ENCODE measurements around the gene ANKS1B. TPM values are rescaled to one million over a fixed set of nuclear protein-coding genes. Genes with fewer than 3 reads are reported as not detected.

Gene ANKS1B
- total RNA-seq, 1 donor from 2014 or later: 0.46 TPM

GRCh38 chr12:99383258-99383657 is 601.5 kb downstream of the ANKS1B start:
- DNase-seq (ENCODE audit: low read depth): no peak
- no peak overlapping the region for H3K4me3 ChIP-seq (ENCODE audit: low read depth, low read length)
- TF ChIP-seq CTCF (conservative IDR thresholded peaks at IDR 0.05; ENCODE audit: low read depth, low read length): no peak

- DNase-seq (ENCODE audit: low read depth): no peak
- no peak for TF ChIP-seq CTCF (conservative IDR thresholded peaks at IDR 0.05; ENCODE audit: low read depth, low read length)
These were observed 602.7 kb downstream of the ANKS1B start for GRCh38 chr12:99381992-99382391.

GRCh38 chr12:99380701-99381100 is 604.0 kb downstream of the ANKS1B start:
- DNase-seq (ENCODE audit: low read depth): no peak
- TF ChIP-seq CTCF (conservative IDR thresholded peaks at IDR 0.05; ENCODE audit: low read depth, low read length): no peak
- H3K4me3 ChIP-seq (ENCODE audit: low read depth, low read length): no peak overlapping the region

More at GRCh38 chr12:99381992-99382391, 602.7 kb downstream of the ANKS1B start:
- no peak overlapping the region for H3K4me3 ChIP-seq (ENCODE audit: low read depth, low read length)

GRCh38 chr12:99374023-99374422 is 610.7 kb downstream of the ANKS1B start:
- TF ChIP-seq CTCF (conservative IDR thresholded peaks at IDR 0.05; ENCODE audit: low read depth, low read length): no peak
- H3K4me3 ChIP-seq (ENCODE audit: low read depth, low read length): no peak overlapping the region
- DNase-seq (ENCODE audit: low read depth): no peak

GRCh38 chr12:99372257-99372920 is 612.3 kb downstream of the ANKS1B start:
- H3K4me3 ChIP-seq (ENCODE audit: low read depth, low read length): no peak overlapping the region
- TF ChIP-seq CTCF (conservative IDR thresholded peaks at IDR 0.05; ENCODE audit: low read depth, low read length): no peak
- DNase-seq (ENCODE audit: low read depth): no peak

- no peak for DNase-seq (ENCODE audit: low read depth)
- no peak overlapping the region for H3K4me3 ChIP-seq (ENCODE audit: low read depth, low read length)
- no peak for TF ChIP-seq CTCF (conservative IDR thresholded peaks at IDR 0.05; ENCODE audit: low read depth, low read length)
These were observed 614.2 kb downstream of the ANKS1B start for GRCh38 chr12:99370421-99371138.
